ENCODE results near the gene POU2F2. TPM values are rescaled to one million over a fixed set of nuclear protein-coding genes. Genes with fewer than 3 reads are reported as not detected.

POU2F2 gene
- total RNA-seq, 1 experiment from 2014 or later: 6.0 TPM

- TF ChIP-seq FOXP4 (CRISPR knock-in tag; IDR thresholded peaks at IDR 0.05): no peak
Measured at GRCh38 chr19:42065511-42065910, 66.7 kb downstream of the POU2F2 start (continued).

- ChIA-PET POLR2A (no interaction called here), CTCF (interaction anchor here (1.2 to 2.4 kb wide), 3 partner anchors 16 to 37 kb away, joined by 3 to 10 read pairs (median 4); no protein-coding TSS in a partner anchor)
- Mint-ChIP-seq H3K4me1 (no peaks in the 10 kb centered on the region), H3K27ac (no peak overlapping the region), H3K4me3 (no peak overlapping the region), H3K36me3 (peaks cover 41% of the 10 kb centered on the region), H3K27me3 (ENCODE audit: low read depth) (no peaks in the 10 kb centered on the region), H3K9me3 (no peaks in the 10 kb centered on the region)
- ATAC-seq (no peak), DNase-seq (ENCODE audit: low spot score) (no peak)
- no peak for TF ChIP-seq RORB (CRISPR knock-in tag; IDR thresholded peaks at IDR 0.05)
- TF ChIP-seq TEAD4 (CRISPR knock-in tag; IDR thresholded peaks at IDR 0.05): no peak
- TF ChIP-seq ZNF121 (CRISPR knock-in tag; IDR thresholded peaks at IDR 0.05): no peak
- no peak for TF ChIP-seq ZNF219 (CRISPR knock-in tag; IDR thresholded peaks at IDR 0.05; ENCODE audit: borderline replicate concordance)
- no peak for TF ChIP-seq IRF2 (CRISPR knock-in tag; IDR thresholded peaks at IDR 0.05; ENCODE audit: borderline replicate concordance, low read depth)
- no peak for TF ChIP-seq TP53 (CRISPR knock-in tag; IDR thresholded peaks at IDR 0.05)
- no peak for TF ChIP-seq ZNF423 (CRISPR knock-in tag; IDR thresholded peaks at IDR 0.05)
- TF ChIP-seq ZNF263 (CRISPR knock-in tag; IDR thresholded peaks at IDR 0.05; ENCODE audit: low read depth): no peak
- no peak for TF ChIP-seq ZSCAN18 (CRISPR knock-in tag; IDR thresholded peaks at IDR 0.05)
- no peak for TF ChIP-seq ARID4B (CRISPR knock-in tag; IDR thresholded peaks at IDR 0.05; ENCODE audit: borderline replicate concordance)
- no peak for TF ChIP-seq HMGXB4 (CRISPR knock-in tag; IDR thresholded peaks at IDR 0.05)
- TF ChIP-seq PRRX2 (CRISPR knock-in tag; IDR thresholded peaks at IDR 0.05): no peak
- TF ChIP-seq ZNF138 (CRISPR knock-in tag; conservative IDR thresholded peaks at IDR 0.05): no peak
- no peak for TF ChIP-seq ZNF317 (CRISPR knock-in tag; IDR thresholded peaks at IDR 0.05; ENCODE audit: borderline replicate concordance, low read depth)
- TF ChIP-seq NR2C2 (CRISPR knock-in tag; IDR thresholded peaks at IDR 0.05): no peak
Measured at GRCh38 chr19:42065051-42065450, 67.2 kb downstream of the POU2F2 start.

Data from WTC11 (cell line).